Measurements from ENCODE around the gene ZIC5.

ZIC5 gene

DNA sequence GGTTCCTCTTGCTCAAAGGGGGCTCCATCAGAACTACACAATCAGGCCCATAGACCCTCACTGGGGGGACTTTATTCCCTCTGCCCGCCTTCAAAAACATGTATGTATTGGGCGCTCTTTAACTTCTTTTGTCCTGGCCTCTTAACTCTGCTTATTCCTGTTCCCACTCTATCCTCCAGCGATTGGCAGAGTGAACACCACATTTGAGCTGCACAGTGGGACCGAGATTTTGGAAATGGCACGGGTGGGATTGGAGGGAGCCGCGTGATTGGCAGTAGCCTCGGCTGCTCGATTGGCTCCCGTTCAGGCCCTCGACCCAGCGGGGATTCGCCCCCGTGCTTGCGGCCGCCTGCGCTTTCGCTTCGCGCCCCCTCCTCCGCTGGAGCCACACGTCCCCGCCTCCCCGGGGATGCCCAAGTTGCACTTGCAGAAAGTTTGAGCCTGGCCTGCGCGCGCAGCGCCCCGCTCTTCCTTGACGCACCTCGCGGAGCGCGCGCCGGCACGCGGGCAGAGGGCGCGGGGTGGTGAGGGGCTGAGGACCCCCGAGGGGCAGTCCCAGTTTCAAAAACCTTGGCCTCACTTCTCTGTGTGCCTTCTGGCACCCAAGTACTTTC, at the start of gene ZIC5:
TSS of gene ZIC5 (minus strand) at position 192 of the 614 bp plus-strand sequence. CDS start at position 28, 164 bp downstream.
- peaks cover 75% of the 10 kb centered on the region for H3K27me3 Mint-ChIP-seq
- peak within 1 kb of the TSS; percentile 32 for H3K4me3 Mint-ChIP-seq
- H3K27ac Mint-ChIP-seq: peak within 1 kb of the TSS; percentile 59
- no peak for DNase-seq
- H3K4me1 Mint-ChIP-seq: peaks cover 22% of the 10 kb centered on the region
- peaks cover 32% of the 10 kb centered on the region for H3K9me3 Mint-ChIP-seq
- ATAC-seq: no peak
- H3K36me3 Mint-ChIP-seq (ENCODE audit: low read depth): peaks cover 12% of the 10 kb centered on the region

DNA sequence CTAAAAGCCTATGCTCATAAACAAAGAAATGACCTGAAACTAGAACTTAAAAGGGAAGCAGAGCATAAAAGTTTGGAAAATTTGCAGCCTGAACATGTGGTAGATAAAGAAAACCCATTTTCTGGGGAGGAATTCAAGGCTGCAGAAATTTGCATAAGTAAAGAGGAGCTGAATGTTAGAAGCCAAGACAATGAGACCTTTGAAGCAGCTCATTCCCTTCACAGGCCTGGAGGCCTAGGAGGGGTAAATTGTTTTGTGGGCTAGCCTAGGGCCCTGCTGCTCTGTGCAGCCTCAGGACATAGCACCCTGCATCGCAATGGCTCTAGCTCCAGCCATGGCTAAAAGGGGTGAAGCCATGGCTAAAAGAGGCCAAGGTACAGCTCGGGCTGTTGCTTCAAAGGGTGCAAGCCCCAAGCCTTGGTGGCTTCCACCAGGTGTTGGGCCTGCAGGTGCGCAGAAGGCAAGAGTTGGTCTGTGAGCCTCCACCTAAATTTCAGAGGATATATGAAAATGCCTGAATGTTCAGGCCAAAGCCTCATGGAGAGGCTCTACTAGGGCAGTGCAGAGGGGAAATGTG, 48.3 kb upstream of the ZIC5 start:
- H3K27ac Mint-ChIP-seq: no peak overlapping the region
- H3K4me3 Mint-ChIP-seq: no peak overlapping the region
- no peaks in the 10 kb centered on the region for H3K4me1 Mint-ChIP-seq
- no peaks in the 10 kb centered on the region for H3K9me3 Mint-ChIP-seq
- H3K27me3 Mint-ChIP-seq: peaks cover 3% of the 10 kb centered on the region
- no peak for DNase-seq
- ATAC-seq: no peak
- H3K36me3 Mint-ChIP-seq (ENCODE audit: low read depth): no peaks in the 10 kb centered on the region

DNA sequence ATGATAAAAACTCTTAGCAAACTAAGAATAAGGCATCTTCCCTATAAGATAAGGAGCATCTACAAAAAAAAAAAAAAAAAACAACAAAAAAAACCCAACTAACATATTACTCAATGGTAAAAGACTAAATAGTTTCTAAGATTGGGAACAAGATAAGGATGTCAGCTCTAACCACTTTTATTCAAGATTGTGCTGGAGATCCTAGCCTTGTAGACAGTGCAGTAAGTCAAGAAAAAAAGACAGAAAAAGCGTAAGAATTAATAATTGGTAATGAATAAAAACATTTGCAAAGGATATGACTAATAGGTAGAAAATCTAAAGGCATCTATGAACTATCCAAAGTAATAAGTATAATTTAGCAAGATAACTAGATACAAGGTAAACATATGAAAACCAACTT, 43.1 kb upstream of the ZIC5 start:
- Mint-ChIP-seq H3K4me1 (no peaks in the 10 kb centered on the region), H3K27me3 (peaks cover 20% of the 10 kb centered on the region), H3K27ac (no peak overlapping the region), H3K4me3 (no peak overlapping the region), H3K9me3 (no peaks in the 10 kb centered on the region), H3K36me3 (ENCODE audit: low read depth) (no peaks in the 10 kb centered on the region)
- DNase-seq (no peak), ATAC-seq (no peak)

DNA sequence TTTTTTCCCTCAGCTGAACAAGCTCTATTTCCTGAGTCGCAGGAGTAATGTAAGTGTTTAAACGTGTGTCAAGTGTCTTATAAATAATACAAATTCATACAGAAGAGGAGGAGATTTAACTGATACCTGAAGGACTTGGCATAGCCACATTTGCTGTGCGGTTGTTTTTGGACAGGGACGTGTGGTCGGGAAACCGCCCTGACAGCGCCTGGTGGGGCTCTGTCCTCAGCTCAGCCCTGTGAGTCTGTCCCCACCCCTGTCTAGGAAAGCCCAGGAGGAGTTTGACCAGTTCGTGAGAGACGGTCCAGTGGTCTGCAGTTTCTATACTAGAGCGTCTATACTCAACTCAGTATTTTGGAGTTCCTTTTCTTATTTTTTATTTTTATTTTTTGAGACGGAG, 26.7 kb upstream of the ZIC5 start:
- DNase-seq: no peak
- Mint-ChIP-seq H3K4me1 (peaks cover 5% of the 10 kb centered on the region), H3K36me3 (ENCODE audit: low read depth) (peaks cover 9% of the 10 kb centered on the region), H3K27ac (no peak overlapping the region), H3K27me3 (peaks cover 80% of the 10 kb centered on the region), H3K4me3 (no peak overlapping the region), H3K9me3 (peaks cover 9% of the 10 kb centered on the region)
- ATAC-seq: no peak

DNA sequence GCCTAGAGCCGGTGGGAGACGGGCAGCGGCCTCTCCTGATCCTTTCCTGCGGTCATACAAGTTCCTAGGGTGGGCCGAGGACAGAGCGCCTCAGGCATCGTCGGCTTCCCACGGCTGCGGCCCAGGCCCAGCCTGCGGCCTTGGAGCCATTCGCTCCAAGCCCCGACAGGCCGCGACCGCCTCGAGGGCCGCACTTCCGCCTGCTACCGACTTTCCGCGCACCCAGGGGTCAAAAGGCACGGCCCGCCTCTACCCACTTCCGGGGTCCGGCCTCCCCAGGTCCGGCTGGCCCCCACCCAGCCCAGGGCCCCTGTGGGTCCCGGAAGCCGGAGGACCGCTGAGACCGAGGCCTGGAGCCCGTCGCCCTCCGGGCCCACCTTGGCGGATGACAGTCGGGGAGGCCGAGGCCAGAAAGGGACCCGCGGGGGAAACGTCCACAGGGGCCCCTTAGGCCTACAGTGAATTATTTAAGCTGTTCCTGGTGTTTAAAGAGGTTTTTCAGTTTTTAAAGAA, 26.2 kb upstream of the ZIC5 start:
- Mint-ChIP-seq H3K4me1 (peaks cover 9% of the 10 kb centered on the region), H3K27ac (no peak overlapping the region), H3K27me3 (peaks cover 80% of the 10 kb centered on the region), H3K9me3 (peaks cover 9% of the 10 kb centered on the region), H3K4me3 (no peak overlapping the region), H3K36me3 (ENCODE audit: low read depth) (peaks cover 9% of the 10 kb centered on the region)
- DNase-seq (no peak), ATAC-seq (no peak)

DNA sequence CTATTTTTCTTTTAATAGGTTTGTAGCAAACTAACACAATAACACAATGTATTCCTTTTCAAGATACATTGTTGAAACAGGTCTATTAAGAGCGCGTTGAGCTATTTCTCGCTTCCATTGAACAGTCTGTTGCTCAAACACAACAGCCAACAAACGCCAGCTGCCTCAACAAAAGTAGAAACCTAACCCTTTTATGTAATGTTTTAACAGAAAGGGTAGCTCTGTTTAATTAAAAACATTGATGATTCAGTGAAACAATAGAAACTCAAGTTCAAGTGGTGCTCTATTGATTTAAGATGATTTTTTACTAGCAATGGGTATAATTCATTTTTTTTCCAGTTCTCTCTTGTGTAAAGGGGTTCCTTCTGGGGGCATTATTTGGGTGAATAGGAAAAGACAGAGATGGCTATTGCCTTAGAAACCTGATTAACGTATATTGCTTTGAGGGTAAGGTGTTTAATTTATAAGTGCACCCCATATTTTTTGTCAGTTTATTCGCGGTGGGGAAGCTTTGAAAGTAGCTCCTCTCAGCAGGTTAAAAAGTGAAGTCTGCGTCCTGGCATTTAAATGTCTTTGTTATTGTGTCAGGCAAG, 24.9 kb upstream of the ZIC5 start:
- peaks cover 9% of the 10 kb centered on the region for H3K9me3 Mint-ChIP-seq
- H3K27me3 Mint-ChIP-seq: peaks cover 83% of the 10 kb centered on the region
- H3K36me3 Mint-ChIP-seq (ENCODE audit: low read depth): peaks cover 11% of the 10 kb centered on the region
- DNase-seq: no peak
- H3K4me1 Mint-ChIP-seq: peaks cover 8% of the 10 kb centered on the region
- H3K27ac Mint-ChIP-seq: no peak overlapping the region
- ATAC-seq: no peak
- H3K4me3 Mint-ChIP-seq: peak overlapping the region; percentile 29

DNA sequence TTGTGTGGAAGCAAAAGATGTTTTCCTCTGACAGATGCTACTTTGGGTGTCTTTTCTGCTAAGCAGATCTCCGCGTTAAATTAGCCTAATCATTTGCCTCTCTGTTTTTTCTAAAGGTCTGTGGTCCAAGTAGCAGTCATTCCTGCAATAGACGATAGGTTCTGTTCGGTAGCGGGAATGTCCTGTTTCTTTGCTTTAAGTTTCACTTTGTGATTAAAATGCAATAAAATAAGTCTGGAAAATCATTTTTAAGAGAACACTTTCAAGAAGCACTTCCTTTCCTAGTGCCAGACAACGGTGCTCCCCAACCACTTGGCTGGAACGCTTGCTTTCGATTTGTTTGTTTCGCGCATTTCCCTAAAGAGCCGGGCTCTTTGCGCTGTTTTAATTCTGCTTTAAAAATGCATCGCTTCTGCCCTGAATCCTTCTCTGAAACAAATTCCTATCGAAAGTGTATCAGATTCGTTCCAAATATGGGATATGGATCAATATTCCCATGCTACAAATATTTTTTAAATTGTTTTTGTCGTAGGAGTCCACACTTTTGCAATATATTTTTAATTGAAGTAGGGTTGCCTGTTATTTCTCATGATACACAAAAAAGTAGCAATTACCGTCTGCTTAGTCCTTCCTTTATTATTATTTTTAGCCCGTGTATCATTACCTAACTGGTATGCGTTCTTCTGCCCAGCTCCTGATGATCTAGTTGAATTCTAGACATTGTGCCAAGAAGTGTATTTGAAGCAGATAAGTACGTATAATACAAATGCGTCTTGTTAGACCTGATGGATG, 24.2 kb upstream of the ZIC5 start:
- peak overlapping the region; percentile 29 for H3K4me3 Mint-ChIP-seq
- H3K27me3 Mint-ChIP-seq: peaks cover 82% of the 10 kb centered on the region
- no peak for ATAC-seq
- DNase-seq: no peak
- peaks cover 6% of the 10 kb centered on the region for H3K4me1 Mint-ChIP-seq
- no peak overlapping the region for H3K27ac Mint-ChIP-seq
- H3K9me3 Mint-ChIP-seq: peaks cover 9% of the 10 kb centered on the region
- H3K36me3 Mint-ChIP-seq (ENCODE audit: low read depth): peaks cover 11% of the 10 kb centered on the region

DNA sequence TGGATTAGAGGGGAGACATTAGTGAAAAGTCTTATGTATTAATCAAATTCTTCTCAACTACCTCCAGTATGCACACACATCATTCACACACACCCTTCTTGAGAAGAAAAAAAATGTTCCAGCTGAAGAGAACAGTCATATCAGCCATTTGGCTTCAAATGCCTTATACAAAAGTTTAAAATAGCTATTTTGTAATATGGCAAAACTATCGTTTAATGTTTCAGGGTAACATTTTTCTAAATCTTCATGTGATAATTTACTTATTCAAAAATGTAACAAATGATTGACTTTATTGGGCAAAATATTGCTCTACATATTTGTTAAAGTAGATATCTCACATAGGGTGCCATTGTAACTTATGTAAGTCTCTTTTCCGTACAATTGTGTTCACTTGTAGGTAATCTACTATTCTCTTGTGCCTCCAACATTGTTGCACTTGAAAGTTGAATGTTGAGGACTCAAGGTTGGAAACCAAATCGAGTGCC, 23.6 kb upstream of the ZIC5 start:
- Mint-ChIP-seq H3K4me3 (no peak overlapping the region), H3K4me1 (peaks cover 11% of the 10 kb centered on the region), H3K36me3 (ENCODE audit: low read depth) (peaks cover 11% of the 10 kb centered on the region), H3K27me3 (peaks cover 85% of the 10 kb centered on the region), H3K9me3 (peaks cover 9% of the 10 kb centered on the region), H3K27ac (no peak overlapping the region)
- ATAC-seq (no peak), DNase-seq (no peak)

DNA sequence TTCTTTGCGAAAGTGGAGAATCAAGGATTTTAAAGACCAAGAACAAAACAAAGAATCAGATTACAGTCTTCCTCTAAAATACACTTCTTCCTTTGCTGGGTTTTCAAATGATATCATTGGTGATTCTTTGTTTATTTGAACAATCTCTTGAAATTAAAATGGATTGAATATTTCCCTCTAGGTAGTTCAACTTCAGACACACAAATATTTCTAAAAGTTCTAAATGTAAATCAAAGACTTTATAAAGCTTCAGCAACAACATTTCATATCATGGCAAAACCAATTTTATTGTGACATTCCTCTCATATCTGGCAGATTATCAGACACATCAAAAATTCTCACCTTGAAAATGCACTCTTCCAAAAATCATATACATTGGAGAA, 23.1 kb upstream of the ZIC5 start:
- DNase-seq (no peak), ATAC-seq (no peak)
- Mint-ChIP-seq H3K9me3 (peaks cover 9% of the 10 kb centered on the region), H3K27ac (no peak overlapping the region), H3K36me3 (ENCODE audit: low read depth) (peaks cover 11% of the 10 kb centered on the region), H3K4me1 (peaks cover 14% of the 10 kb centered on the region), H3K4me3 (no peak overlapping the region), H3K27me3 (peaks cover 87% of the 10 kb centered on the region)

DNA sequence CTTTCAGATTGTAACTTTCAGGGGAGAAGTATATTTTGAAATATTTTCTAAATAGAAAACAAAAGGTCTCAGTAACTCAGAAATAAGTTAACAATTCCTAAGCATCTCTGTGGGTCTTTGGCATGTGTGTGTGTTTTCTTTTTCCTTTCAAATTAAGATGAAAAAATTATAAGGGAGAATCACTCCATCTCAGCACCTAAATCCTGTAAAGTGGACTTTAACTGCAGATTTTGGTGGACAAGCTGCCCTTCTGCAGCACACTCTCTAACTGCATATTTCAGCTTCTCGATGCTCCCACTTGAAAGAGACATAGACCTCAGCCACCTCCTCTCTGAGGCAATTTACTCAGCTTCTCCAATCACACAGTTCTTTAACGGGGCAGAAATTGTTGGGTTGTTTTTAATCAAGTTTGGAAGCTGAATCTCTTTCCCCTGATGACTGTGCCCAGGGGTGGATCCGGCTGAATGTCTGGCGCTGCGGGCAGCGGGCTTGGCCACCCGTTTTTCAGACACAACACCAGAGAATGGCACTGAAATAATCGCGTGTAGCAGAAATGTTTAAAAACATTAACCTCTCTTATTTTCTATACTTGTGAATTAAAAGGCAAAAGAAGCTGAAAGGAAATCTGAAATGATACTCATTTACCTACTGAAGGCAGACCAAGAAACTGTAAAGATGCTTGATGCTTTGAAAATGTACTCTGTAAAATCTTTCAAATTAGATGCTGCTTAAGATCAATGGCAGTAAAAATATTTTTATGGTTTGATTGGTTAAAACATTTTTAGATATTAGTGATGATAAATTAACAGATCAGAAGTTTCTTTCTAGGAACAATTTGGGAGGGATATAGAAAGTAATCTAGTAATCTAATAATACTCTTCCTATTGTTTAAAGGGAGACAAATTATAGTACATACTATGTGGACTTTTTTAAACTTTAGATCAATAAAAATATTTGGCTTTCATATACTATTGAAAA, 22.4 kb upstream of the ZIC5 start:
- no peak for ATAC-seq

DNA sequence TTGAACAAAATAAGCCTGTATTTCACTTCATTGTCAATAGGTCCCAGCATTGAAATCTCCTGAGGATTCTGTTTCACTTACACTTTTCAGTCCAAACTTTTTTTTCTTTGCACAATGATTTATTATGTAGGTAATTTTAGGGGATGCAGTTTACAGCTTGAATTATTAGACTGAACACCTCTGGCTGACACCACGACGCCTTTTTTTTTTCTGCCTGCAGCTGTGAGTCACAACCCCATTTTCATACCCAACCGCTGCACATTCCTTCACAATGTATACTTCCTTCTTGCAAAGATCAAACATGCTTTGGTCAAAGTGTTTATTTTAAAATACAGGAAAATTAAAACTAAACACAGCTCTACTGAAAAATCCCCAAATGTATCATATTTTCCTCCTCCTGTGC, 21.4 kb upstream of the ZIC5 start:
- ATAC-seq (no peak), DNase-seq (no peak)
- peaks cover 86% of the 10 kb centered on the region for H3K27me3 Mint-ChIP-seq
- peaks cover 9% of the 10 kb centered on the region for H3K9me3 Mint-ChIP-seq
- no peak overlapping the region for H3K27ac Mint-ChIP-seq
- H3K4me3 Mint-ChIP-seq: no peak overlapping the region
- peaks cover 21% of the 10 kb centered on the region for H3K4me1 Mint-ChIP-seq
- H3K36me3 Mint-ChIP-seq (ENCODE audit: low read depth): peaks cover 8% of the 10 kb centered on the region

More for the DNA sequence above, 22.4 kb upstream of the ZIC5 start:
- H3K4me3 Mint-ChIP-seq: no peak overlapping the region
- H3K27ac Mint-ChIP-seq: no peak overlapping the region
- peaks cover 18% of the 10 kb centered on the region for H3K4me1 Mint-ChIP-seq
- H3K36me3 Mint-ChIP-seq (ENCODE audit: low read depth): peaks cover 11% of the 10 kb centered on the region
- peaks cover 87% of the 10 kb centered on the region for H3K27me3 Mint-ChIP-seq
- peaks cover 9% of the 10 kb centered on the region for H3K9me3 Mint-ChIP-seq
- DNase-seq: no peak

DNA sequence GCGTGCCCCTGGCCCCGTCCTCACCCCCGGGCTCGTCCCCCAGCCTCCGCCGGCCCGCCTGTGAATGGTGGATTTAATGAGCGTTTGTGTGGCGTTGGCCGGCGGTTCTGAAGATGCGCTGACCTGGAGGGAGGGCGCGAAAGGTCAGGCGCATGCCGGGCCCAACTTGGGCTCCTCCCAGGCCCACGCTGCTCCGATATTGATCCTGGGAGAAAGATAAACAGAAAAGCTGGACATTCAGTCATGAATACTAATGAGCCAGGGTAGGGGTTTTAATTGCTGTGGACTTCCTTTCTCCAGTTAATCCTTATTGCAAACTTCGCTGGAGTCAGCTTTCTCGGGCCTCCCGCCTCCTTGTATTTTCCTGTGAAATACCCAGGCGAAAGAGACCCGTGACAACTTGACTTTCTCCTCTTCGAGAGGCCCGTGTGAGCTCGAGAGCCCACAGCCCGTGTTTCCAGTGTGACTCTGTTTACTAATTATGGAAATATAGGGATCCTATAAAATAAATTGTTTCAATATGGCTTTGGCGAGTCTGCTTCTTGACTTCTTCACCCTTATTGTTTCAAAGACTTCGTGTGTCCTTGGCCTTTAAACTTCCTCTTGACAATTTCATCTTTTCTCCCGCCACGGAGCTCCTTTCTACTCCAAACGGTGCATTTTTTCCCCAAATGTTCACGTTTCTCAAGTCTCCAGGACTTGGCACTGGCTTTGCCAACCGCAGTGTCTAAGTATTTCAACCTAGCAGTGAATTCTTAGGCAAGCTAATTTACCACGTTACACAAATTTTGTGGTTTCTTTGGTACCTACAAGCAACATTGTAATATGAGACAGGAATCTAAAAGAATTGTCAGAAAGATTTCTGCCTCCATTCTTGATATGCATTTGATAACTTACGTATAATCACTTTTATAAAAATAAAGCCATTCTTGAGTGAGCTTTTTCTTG, 20.5 kb upstream of the ZIC5 start:
- peaks cover 21% of the 10 kb centered on the region for H3K4me1 Mint-ChIP-seq
- DNase-seq (no peak), ATAC-seq (no peak)
- peaks cover 9% of the 10 kb centered on the region for H3K9me3 Mint-ChIP-seq
- H3K36me3 Mint-ChIP-seq (ENCODE audit: low read depth): peaks cover 8% of the 10 kb centered on the region
- no peak overlapping the region for H3K27ac Mint-ChIP-seq
- peaks cover 94% of the 10 kb centered on the region for H3K27me3 Mint-ChIP-seq
- no peak overlapping the region for H3K4me3 Mint-ChIP-seq
